ENCODE data around the gene MAGI2.

- TF ChIP-seq EZH2phosphoT487 (conservative IDR thresholded peaks at IDR 0.05; ENCODE audit: low read length): no peak
- TF ChIP-seq CTCF (IDR thresholded peaks at IDR 0.05; ENCODE audit: insufficient read depth, low read length, poor library complexity, severe bottlenecking): no peak
These were observed 254.2 kb downstream of the MAGI2 start for GRCh38 chr7:79199266-79199665.
